Measurements from ENCODE around the gene TNS1. TPM values are rescaled to one million over a fixed set of nuclear protein-coding genes. Genes with fewer than 3 reads are reported as not detected.
A peak's percentile ranks its signal among the peaks of the same experiment; 100 is the strongest.

Gene TNS1
- total RNA-seq, 2 donors from 2014 or later: 0.65 to 0.93 TPM

- DNase-seq: no peak
- Mint-ChIP-seq H3K4me1 (ENCODE audit: low read depth) (no peaks in the 10 kb centered on the region), H3K9me3 (no peaks in the 10 kb centered on the region), H3K4me3 (no peak overlapping the region), H3K27ac (no peak overlapping the region), H3K36me3 (ENCODE audit: insufficient read depth in 2 of 2) (no peaks in the 10 kb centered on the region), H3K27me3 (ENCODE audit: low read depth) (peaks cover 16% of the 10 kb centered on the region)
- no peak for ATAC-seq (replicated peaks in 1 of 2)
Observed at GRCh38 chr2:217948897-217949296, 53.9 kb downstream of the TNS1 start.

GRCh38 chr2:217948351-217948791 is 54.4 kb downstream of the TNS1 start:
- ATAC-seq (replicated peaks in 1 of 2) (no peak), DNase-seq (no peak)
- Mint-ChIP-seq H3K27ac (no peak overlapping the region), H3K4me3 (no peak overlapping the region), H3K36me3 (ENCODE audit: insufficient read depth in 2 of 2) (no peaks in the 10 kb centered on the region), H3K9me3 (no peaks in the 10 kb centered on the region), H3K4me1 (ENCODE audit: low read depth) (no peaks in the 10 kb centered on the region), H3K27me3 (ENCODE audit: low read depth) (peaks cover 21% of the 10 kb centered on the region)

- H3K4me1 Mint-ChIP-seq (ENCODE audit: low read depth): no peaks in the 10 kb centered on the region
- H3K9me3 Mint-ChIP-seq: no peaks in the 10 kb centered on the region
- ATAC-seq (replicated peaks in 1 of 2): no peak
- no peaks in the 10 kb centered on the region for H3K36me3 Mint-ChIP-seq (ENCODE audit: insufficient read depth in 2 of 2)
- H3K27ac Mint-ChIP-seq: no peak overlapping the region
- no peak for DNase-seq
- H3K27me3 Mint-ChIP-seq (ENCODE audit: low read depth): peaks cover 22% of the 10 kb centered on the region
- no peak overlapping the region for H3K4me3 Mint-ChIP-seq
Observed at GRCh38 chr2:217947383-217948350, 55.1 kb downstream of the TNS1 start.

- ATAC-seq (replicated peaks in 1 of 2) (no peak), DNase-seq (no peak)
- H3K36me3 Mint-ChIP-seq (ENCODE audit: insufficient read depth in 2 of 2): no peaks in the 10 kb centered on the region
- no peaks in the 10 kb centered on the region for H3K9me3 Mint-ChIP-seq
- H3K4me3 Mint-ChIP-seq: no peak overlapping the region
- no peak overlapping the region for H3K27ac Mint-ChIP-seq
- peaks cover 22% of the 10 kb centered on the region for H3K27me3 Mint-ChIP-seq (ENCODE audit: low read depth)
- no peaks in the 10 kb centered on the region for H3K4me1 Mint-ChIP-seq (ENCODE audit: low read depth)
Observed at GRCh38 chr2:217946051-217946450, 56.7 kb downstream of the TNS1 start.

GRCh38 chr2:217945530-217945929 is 57.3 kb downstream of the TNS1 start:
- Mint-ChIP-seq H3K9me3 (no peaks in the 10 kb centered on the region), H3K27ac (no peak overlapping the region), H3K4me3 (no peak overlapping the region), H3K27me3 (ENCODE audit: low read depth) (peaks cover 22% of the 10 kb centered on the region), H3K36me3 (ENCODE audit: insufficient read depth in 2 of 2) (no peaks in the 10 kb centered on the region), H3K4me1 (ENCODE audit: low read depth) (no peaks in the 10 kb centered on the region)
- no peak for DNase-seq
- no peak for ATAC-seq (replicated peaks in 1 of 2)

- ATAC-seq (replicated peaks in 1 of 2): no peak
- Mint-ChIP-seq H3K27me3 (ENCODE audit: low read depth) (peaks cover 22% of the 10 kb centered on the region), H3K4me3 (no peak overlapping the region), H3K4me1 (ENCODE audit: low read depth) (no peaks in the 10 kb centered on the region), H3K27ac (no peak overlapping the region), H3K9me3 (no peaks in the 10 kb centered on the region), H3K36me3 (ENCODE audit: insufficient read depth in 2 of 2) (no peaks in the 10 kb centered on the region)
- DNase-seq: no peak
Observed at GRCh38 chr2:217944923-217945322, 57.9 kb downstream of the TNS1 start.

- H3K36me3 Mint-ChIP-seq (ENCODE audit: insufficient read depth in 2 of 2): no peaks in the 10 kb centered on the region
- H3K27me3 Mint-ChIP-seq (ENCODE audit: low read depth): peaks cover 22% of the 10 kb centered on the region
- H3K27ac Mint-ChIP-seq: no peak overlapping the region
- H3K4me3 Mint-ChIP-seq: no peak overlapping the region
- no peaks in the 10 kb centered on the region for H3K4me1 Mint-ChIP-seq (ENCODE audit: low read depth)
- no peaks in the 10 kb centered on the region for H3K9me3 Mint-ChIP-seq
- ATAC-seq (replicated peaks in 1 of 2) (no peak), DNase-seq (no peak)
Observed at GRCh38 chr2:217944366-217944765, 58.4 kb downstream of the TNS1 start.

- no peaks in the 10 kb centered on the region for H3K9me3 Mint-ChIP-seq
- H3K27me3 Mint-ChIP-seq (ENCODE audit: low read depth): peaks cover 22% of the 10 kb centered on the region
- ATAC-seq (replicated peaks in 1 of 2) (peak in 1 of 2 donors; percentile 47), DNase-seq (peak in 1 of 2 donors; percentile 2)
- H3K4me3 Mint-ChIP-seq: no peak overlapping the region
- H3K27ac Mint-ChIP-seq: no peak overlapping the region
- no peaks in the 10 kb centered on the region for H3K36me3 Mint-ChIP-seq (ENCODE audit: insufficient read depth in 2 of 2)
- H3K4me1 Mint-ChIP-seq (ENCODE audit: low read depth): no peaks in the 10 kb centered on the region
Observed at GRCh38 chr2:217943446-217944321, 59.1 kb downstream of the TNS1 start.

- H3K36me3 Mint-ChIP-seq (ENCODE audit: insufficient read depth in 2 of 2): no peaks in the 10 kb centered on the region
- DNase-seq (no peak), ATAC-seq (replicated peaks in 1 of 2) (no peak)
- H3K4me1 Mint-ChIP-seq (ENCODE audit: low read depth): no peaks in the 10 kb centered on the region
- no peak overlapping the region for H3K27ac Mint-ChIP-seq
- H3K9me3 Mint-ChIP-seq: no peaks in the 10 kb centered on the region
- H3K27me3 Mint-ChIP-seq (ENCODE audit: low read depth): peaks cover 22% of the 10 kb centered on the region
- no peak overlapping the region for H3K4me3 Mint-ChIP-seq
Observed at GRCh38 chr2:217942731-217943335, 60.0 kb downstream of the TNS1 start.

- H3K9me3 Mint-ChIP-seq: no peaks in the 10 kb centered on the region
- no peak overlapping the region for H3K4me3 Mint-ChIP-seq
- ATAC-seq (replicated peaks in 1 of 2): no peak
- H3K27ac Mint-ChIP-seq: no peak overlapping the region
- DNase-seq: no peak
- no peaks in the 10 kb centered on the region for H3K4me1 Mint-ChIP-seq (ENCODE audit: low read depth)
- H3K36me3 Mint-ChIP-seq (ENCODE audit: insufficient read depth in 2 of 2): no peaks in the 10 kb centered on the region
- peaks cover 22% of the 10 kb centered on the region for H3K27me3 Mint-ChIP-seq (ENCODE audit: low read depth)
Observed at GRCh38 chr2:217941886-217942728, 60.7 kb downstream of the TNS1 start.

GRCh38 chr2:217941339-217941738 is 61.5 kb downstream of the TNS1 start:
- Mint-ChIP-seq H3K27me3 (ENCODE audit: low read depth) (peaks cover 21% of the 10 kb centered on the region), H3K4me3 (no peak overlapping the region), H3K9me3 (no peaks in the 10 kb centered on the region), H3K36me3 (ENCODE audit: insufficient read depth in 2 of 2) (no peaks in the 10 kb centered on the region), H3K27ac (no peak overlapping the region), H3K4me1 (ENCODE audit: low read depth) (no peaks in the 10 kb centered on the region)
- DNase-seq (no peak), ATAC-seq (replicated peaks in 1 of 2) (no peak)
